Right cardiac atrium (tissue), 5 donors: ENCODE measurements around the gene SYT9. TPM values are rescaled to one million over a fixed set of nuclear protein-coding genes. Genes with fewer than 3 reads are reported as not detected.

ENCODE experiments used
- ATAC-seq, 2 donors: fragments of 200-7000 bp; cut with Tn5 transposase; one replicate each; pipeline versions ENCODE4 v1.8.0 to v1.9.1; 2020; ENCODE audit warnings: moderate library complexity in 2 of 2, mild to moderate bottlenecking in 1 of 2
- DNase-seq, 3 donors: peaks; one replicate each; pipeline ENCODE4 v3.0.0-alpha.2; 2020
- H3K27ac ChIP-seq: one replicate; pipeline ENCODE4 v1.5.1; 2013; ENCODE audit warnings: mild to moderate bottlenecking, low read length, control low read depth, moderate library complexity
- H3K27me3 ChIP-seq: one replicate; pipeline ENCODE4 v1.6.1; 2013; ENCODE audit not compliant: control insufficient read depth, insufficient read depth
- H3K4me1 ChIP-seq: one replicate; pipeline ENCODE4 v1.6.1; 2013; ENCODE audit warnings: low read length; ENCODE audit not compliant: control insufficient read depth, insufficient read depth
- H3K4me3 ChIP-seq: one replicate; pipeline ENCODE4 v1.5.1; 2013; ENCODE audit warnings: low read length, control low read depth
- H3K9me3 ChIP-seq: one replicate; pipeline ENCODE4 v1.6.1; 2013; ENCODE audit warnings: low read length; ENCODE audit not compliant: control insufficient read depth
- WGBS: extraction: QIAGEN DNeasy Blood & Tissue Kit; methylation state at CpG from one replicate; pipeline ENCODE4 v1.1.7; 2013; 5-methylcytosine and 5-hydroxymethylcytosine counted together
- intact Hi-C, 4 donors: fragments of 100-400 bp; cut with DNase I; formaldehyde crosslinking; loops; one replicate each; pipeline versions ENCODE4 v1.11.0 to v1.14.0; 2022 to 2023
- polyA plus RNA-seq: library from polyadenylated mRNA; stranded (reverse); fragments of 200-250 nt; gene quantifications from one replicate; pipeline ENCODE4 v1.2.3, GENCODE V29; 2013
- total RNA-seq, 4 donors: library from RNA; stranded (reverse); fragmentation: NEBNext Ultra II Directional; extraction: Animal tissue kit (Norgen Biotek cat#: 25700); gene quantifications; one replicate each; pipeline ENCODE4 v1.2.1, GENCODE V29; 2021
- donor health status: healthy with polysubstance abuse.
- donor health status: DM: no; HTN: yes; CAD: no.
- donor health status: DM: no; HTN: no; CAD: no.
- donor health status: DM: no; HTN: yes; CAD: no; lungs with severe emphysema.
- donor health status: DM: yes; HTN: yes; CAD: no.

SYT9 gene
- total and polyA plus RNA-seq, 5 donors: 0.06 to 0.11 (median 0.08) TPM; not detected in 1

- H3K4me1 ChIP-seq: no peaks in the 10 kb centered on the region
- no peak overlapping the region for H3K4me3 ChIP-seq
- intact Hi-C loops: no loop called here
- H3K27me3 ChIP-seq: no peaks in the 10 kb centered on the region
- no peak overlapping the region for H3K27ac ChIP-seq
- ATAC-seq (no peak), DNase-seq (no peak)
- 56% methylated on average over 6 of the region's 6 CpGs for WGBS
- H3K9me3 ChIP-seq: no peaks in the 10 kb centered on the region
These were observed 96.1 kb downstream of the SYT9 start for GRCh38 chr11:7347611-7348431.

- peak overlapping the region; percentile 34 for H3K27ac ChIP-seq
- intact Hi-C loops: no loop called here
- H3K4me1 ChIP-seq: no peaks in the 10 kb centered on the region
- peak; percentile 42 to 48 for ATAC-seq
- WGBS: 31% methylated on average over 8 of the region's 8 CpGs
- no peaks in the 10 kb centered on the region for H3K27me3 ChIP-seq
- H3K9me3 ChIP-seq: no peaks in the 10 kb centered on the region
- no peak overlapping the region for H3K4me3 ChIP-seq
- peak in 1 of 3 donors; percentile 41 for DNase-seq
These were observed 97.0 kb downstream of the SYT9 start for GRCh38 chr11:7348432-7349304.

GRCh38 chr11:7351228-7351627 lies 99.5 kb downstream of the SYT9 start:
- Histone ChIP-seq H3K27ac (no peak overlapping the region), H3K27me3 (no peaks in the 10 kb centered on the region), H3K4me1 (no peaks in the 10 kb centered on the region), H3K9me3 (no peaks in the 10 kb centered on the region), H3K4me3 (no peak overlapping the region)
- intact Hi-C loops: no loop called here
- WGBS: 81% methylated on average over 5 of the region's 5 CpGs
- no peak for ATAC-seq
- no peak for DNase-seq

GRCh38 chr11:7353100-7353499 lies 101.4 kb downstream of the SYT9 start:
- Histone ChIP-seq H3K27me3 (no peaks in the 10 kb centered on the region), H3K27ac (no peak overlapping the region), H3K4me3 (no peak overlapping the region), H3K9me3 (no peaks in the 10 kb centered on the region), H3K4me1 (no peaks in the 10 kb centered on the region)
- no peak for DNase-seq
- ATAC-seq: no peak
- intact Hi-C loops: no loop called here
- WGBS: 49% methylated on average over 4 of the region's 4 CpGs

GRCh38 chr11:7364660-7365059 lies 113.0 kb downstream of the SYT9 start:
- Histone ChIP-seq H3K9me3 (no peaks in the 10 kb centered on the region), H3K4me1 (no peaks in the 10 kb centered on the region), H3K27ac (no peak overlapping the region), H3K27me3 (no peaks in the 10 kb centered on the region), H3K4me3 (no peak overlapping the region)
- intact Hi-C loops: no loop called here
- 52% methylated on average over 1 of the region's 1 CpG for WGBS
- ATAC-seq (no peak), DNase-seq (no peak)

DNA sequence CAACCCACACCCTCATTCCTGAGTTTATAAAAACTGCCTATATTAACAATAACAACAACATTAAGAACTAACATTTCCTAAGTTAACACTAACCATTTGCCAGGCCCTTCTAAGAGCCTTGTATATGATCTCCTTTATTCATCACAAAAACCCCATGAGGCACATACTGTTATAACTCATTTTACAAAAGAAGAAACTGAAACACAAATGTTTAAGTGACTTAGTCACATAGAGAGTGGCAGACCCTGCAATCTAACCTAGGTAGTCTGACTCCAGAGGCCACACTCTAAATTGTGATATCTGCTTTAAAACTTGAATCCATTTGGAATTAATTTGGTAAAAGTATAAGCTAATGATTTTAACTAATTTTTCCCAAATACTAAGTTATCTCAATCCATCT lies 116.1 kb downstream of the SYT9 start:
- Histone ChIP-seq H3K4me3 (no peak overlapping the region), H3K27me3 (no peaks in the 10 kb centered on the region), H3K27ac (no peak overlapping the region), H3K9me3 (no peaks in the 10 kb centered on the region), H3K4me1 (no peaks in the 10 kb centered on the region)
- no peak for ATAC-seq
- intact Hi-C loops: no loop called here
- DNase-seq: no peak

DNA sequence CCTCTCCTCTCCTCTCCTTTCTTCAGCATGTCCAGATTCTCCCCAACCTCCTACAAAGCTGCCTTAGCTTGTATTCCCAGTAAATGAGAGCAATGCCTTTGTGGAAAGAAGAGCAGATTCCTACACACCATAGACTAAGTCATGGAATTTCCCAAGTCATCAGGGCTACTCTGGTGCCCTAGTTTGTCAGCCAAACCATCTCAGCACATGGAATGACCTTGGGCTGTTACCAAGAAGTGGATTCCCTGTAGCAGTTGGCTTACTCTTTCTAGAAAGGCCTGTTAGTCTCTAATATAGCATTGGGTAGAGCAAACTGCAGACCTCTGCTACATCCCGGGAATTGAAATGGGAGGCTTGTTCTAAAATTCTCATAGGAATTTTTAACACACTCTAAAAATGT lies 124.7 kb downstream of the SYT9 start:
- intact Hi-C loops: no loop called here
- Histone ChIP-seq H3K27ac (no peak overlapping the region), H3K4me3 (no peak overlapping the region), H3K9me3 (no peaks in the 10 kb centered on the region), H3K4me1 (no peaks in the 10 kb centered on the region), H3K27me3 (no peaks in the 10 kb centered on the region)
- ATAC-seq (no peak), DNase-seq (no peak)
- WGBS: 91% methylated on average over 1 of the region's 1 CpG

GRCh38 chr11:7381937-7382336 lies 130.2 kb downstream of the SYT9 start:
- H3K4me1 ChIP-seq: no peaks in the 10 kb centered on the region
- H3K27ac ChIP-seq: no peak overlapping the region
- no peak for ATAC-seq
- no peaks in the 10 kb centered on the region for H3K9me3 ChIP-seq
- DNase-seq: no peak
- WGBS: 67% methylated on average over 2 of the region's 2 CpGs
- H3K27me3 ChIP-seq: no peaks in the 10 kb centered on the region
- intact Hi-C loops: no loop called here
- no peak overlapping the region for H3K4me3 ChIP-seq

DNA sequence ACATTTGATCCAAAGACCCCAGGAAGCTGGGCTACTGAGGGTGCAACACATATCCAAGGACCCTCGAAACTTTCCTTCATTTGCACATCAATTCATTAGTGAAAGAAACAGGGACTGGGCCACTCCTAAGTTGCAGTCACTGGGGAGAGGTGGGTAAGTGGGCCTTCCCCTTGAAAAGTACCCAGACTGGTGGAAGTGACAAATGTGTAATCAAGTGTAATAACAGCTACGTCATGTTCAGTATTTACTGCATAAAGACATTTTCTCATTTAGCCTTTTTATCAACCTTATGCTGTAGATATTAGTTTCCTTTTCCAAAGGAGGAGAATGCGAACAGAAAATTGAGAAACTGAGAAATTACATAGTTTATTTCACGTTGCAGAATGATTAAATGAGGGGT lies 131.7 kb downstream of the SYT9 start:
- ATAC-seq (no peak), DNase-seq (no peak)
- H3K4me3 ChIP-seq: no peak overlapping the region
- intact Hi-C loops: no loop called here
- no peaks in the 10 kb centered on the region for H3K27me3 ChIP-seq
- no peak overlapping the region for H3K27ac ChIP-seq
- 64% methylated on average over 4 of the region's 4 CpGs for WGBS
- H3K9me3 ChIP-seq: no peaks in the 10 kb centered on the region
- H3K4me1 ChIP-seq: no peaks in the 10 kb centered on the region

- no peak overlapping the region for H3K27ac ChIP-seq
- H3K4me3 ChIP-seq: no peak overlapping the region
- H3K4me1 ChIP-seq: no peaks in the 10 kb centered on the region
- ATAC-seq (no peak), DNase-seq (no peak)
- no peaks in the 10 kb centered on the region for H3K9me3 ChIP-seq
- H3K27me3 ChIP-seq: no peaks in the 10 kb centered on the region
- intact Hi-C loops: no loop called here
These were observed 133.0 kb downstream of the SYT9 start for GRCh38 chr11:7384691-7385090.

DNA sequence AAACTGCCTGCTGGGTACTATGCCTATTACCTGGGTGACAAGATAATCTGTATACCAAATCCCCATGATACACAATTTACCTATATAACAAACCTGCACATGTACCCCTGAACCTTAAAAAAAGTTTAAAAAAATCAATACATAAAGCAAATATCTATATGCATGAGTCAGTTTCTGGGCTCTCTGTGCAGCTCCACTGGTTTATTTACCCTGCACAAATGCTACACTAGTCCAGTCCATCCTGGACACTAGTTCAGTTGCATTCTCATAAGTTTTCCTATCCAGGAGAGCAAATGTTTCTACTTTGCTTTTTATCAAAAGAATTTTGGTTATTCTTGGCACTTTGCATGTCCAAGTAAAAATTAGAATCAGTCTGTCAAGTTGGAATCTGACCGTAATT lies 133.8 kb downstream of the SYT9 start:
- Histone ChIP-seq H3K27ac (no peak overlapping the region), H3K9me3 (no peaks in the 10 kb centered on the region), H3K27me3 (no peaks in the 10 kb centered on the region), H3K4me1 (no peaks in the 10 kb centered on the region), H3K4me3 (no peak overlapping the region)
- no peak for DNase-seq
- 30% methylated on average over 1 of the region's 1 CpG for WGBS
- no peak for ATAC-seq
- intact Hi-C loops: no loop called here
